ENCODE measurements around the gene PPT1. TPM values are rescaled to one million over a fixed set of nuclear protein-coding genes. Genes with fewer than 3 reads are reported as not detected.

Gene PPT1
- total and polyA plus RNA-seq, 2 of the 13 experiments (the other 11 are each of a cell fraction or from before 2014, with no cell fraction given), result 129 TPM

DNA sequence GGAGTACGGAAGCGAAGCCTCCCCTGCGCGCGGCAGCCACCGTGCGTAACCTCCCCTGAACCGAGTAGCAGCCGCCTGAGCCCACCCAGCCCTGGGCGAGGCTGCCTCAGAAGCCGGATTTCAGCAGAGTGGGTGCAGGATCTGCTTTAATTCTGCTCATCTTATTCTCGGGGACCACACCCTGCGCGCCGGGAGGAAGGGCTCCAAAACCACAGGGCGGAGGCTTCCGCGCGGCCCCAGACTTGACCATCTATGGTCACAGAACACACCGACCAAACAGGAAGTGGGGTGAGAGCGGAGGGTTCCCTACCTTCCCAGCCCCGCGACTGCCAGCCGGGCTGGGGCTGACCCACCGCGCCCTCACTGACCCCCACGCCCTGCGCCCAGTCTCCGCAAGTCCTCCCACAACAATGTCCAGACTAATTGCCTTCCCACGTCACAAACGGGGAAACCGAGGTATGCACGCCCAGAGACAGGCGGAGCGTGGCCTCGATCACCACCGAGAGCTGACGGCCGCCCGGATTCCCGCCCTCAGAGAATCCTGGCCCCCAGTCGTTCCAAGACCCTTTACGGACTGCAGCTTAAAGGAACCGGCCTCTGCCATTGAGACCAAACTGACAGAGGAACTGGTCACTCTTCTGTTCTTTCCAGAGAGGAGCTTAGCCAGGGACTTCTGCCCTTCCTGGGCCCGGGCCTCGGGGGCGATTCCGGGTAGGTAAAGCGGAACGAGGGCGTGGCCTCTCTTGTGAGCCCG lies 57.1 kb downstream of the PPT1 start (continued):
- TF ChIP-seq TBX2 (CRISPR knock-in tag; IDR thresholded peaks at IDR 0.05; ENCODE audit: borderline replicate concordance) (no peak; the same call in none of the 2 replicates), ARHGAP35 (CRISPR knock-in tag; IDR thresholded peaks at IDR 0.05; ENCODE audit: borderline replicate concordance) (peak; percentile 26; the same call in 1 of the 2 replicates), ZNF30 (CRISPR knock-in tag; IDR thresholded peaks at IDR 0.05) (no peak), PITX1 (CRISPR knock-in tag; IDR thresholded peaks at IDR 0.05) (peak; percentile 23; the same call in 1 of the 2 replicates), SMAD9 (CRISPR knock-in tag; IDR thresholded peaks at IDR 0.05) (no peak), ZNF549 (CRISPR knock-in tag; IDR thresholded peaks at IDR 0.05) (no peak; the same call in 1 of the 2 replicates), HCFC1 (IDR thresholded peaks at IDR 0.05; ENCODE audit: low read depth, low read length) (no peak; the same call in 1 of the 2 replicates), KLF13 (CRISPR knock-in tag; IDR thresholded peaks at IDR 0.05) (no peak), ZNF337 (CRISPR knock-in tag; IDR thresholded peaks at IDR 0.05; ENCODE audit: borderline replicate concordance, low read depth) (peak; percentile 80), ZNF724P (CRISPR knock-in tag; IDR thresholded peaks at IDR 0.05; ENCODE audit: borderline replicate concordance) (no peak), CREM (IDR thresholded peaks at IDR 0.05) (0 out of 2 replicates have a peak, but pooled peaks have one; percentile 25), CREM (CRISPR knock-in tag; IDR thresholded peaks at IDR 0.05) (no peak), ZFX (CRISPR knock-in tag; IDR thresholded peaks at IDR 0.05; ENCODE audit: low read depth) (peak; percentile 93)
- TF ChIP-seq, protein P1, sequence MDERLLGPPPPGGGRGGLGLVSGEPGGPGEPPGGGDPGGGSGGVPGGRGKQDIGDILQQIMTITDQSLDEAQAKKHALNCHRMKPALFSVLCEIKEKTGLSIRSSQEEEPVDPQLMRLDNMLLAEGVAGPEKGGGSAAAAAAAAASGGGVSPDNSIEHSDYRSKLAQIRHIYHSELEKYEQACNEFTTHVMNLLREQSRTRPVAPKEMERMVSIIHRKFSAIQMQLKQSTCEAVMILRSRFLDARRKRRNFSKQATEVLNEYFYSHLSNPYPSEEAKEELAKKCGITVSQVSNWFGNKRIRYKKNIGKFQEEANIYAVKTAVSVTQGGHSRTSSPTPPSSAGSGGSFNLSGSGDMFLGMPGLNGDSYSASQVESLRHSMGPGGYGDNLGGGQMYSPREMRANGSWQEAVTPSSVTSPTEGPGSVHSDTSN (CRISPR knock-in tag; IDR thresholded peaks at IDR 0.05), result no peak
- TF ChIP-seq, protein P2, sequence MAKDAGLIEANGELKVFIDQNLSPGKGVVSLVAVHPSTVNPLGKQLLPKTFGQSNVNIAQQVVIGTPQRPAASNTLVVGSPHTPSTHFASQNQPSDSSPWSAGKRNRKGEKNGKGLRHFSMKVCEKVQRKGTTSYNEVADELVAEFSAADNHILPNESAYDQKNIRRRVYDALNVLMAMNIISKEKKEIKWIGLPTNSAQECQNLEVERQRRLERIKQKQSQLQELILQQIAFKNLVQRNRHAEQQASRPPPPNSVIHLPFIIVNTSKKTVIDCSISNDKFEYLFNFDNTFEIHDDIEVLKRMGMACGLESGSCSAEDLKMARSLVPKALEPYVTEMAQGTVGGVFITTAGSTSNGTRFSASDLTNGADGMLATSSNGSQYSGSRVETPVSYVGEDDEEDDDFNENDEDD (CRISPR knock-in tag; IDR thresholded peaks at IDR 0.05; ENCODE audit: borderline replicate concordance), result no peak; the same call in 1 of the 2 replicates
- TF ChIP-seq, protein P3, sequence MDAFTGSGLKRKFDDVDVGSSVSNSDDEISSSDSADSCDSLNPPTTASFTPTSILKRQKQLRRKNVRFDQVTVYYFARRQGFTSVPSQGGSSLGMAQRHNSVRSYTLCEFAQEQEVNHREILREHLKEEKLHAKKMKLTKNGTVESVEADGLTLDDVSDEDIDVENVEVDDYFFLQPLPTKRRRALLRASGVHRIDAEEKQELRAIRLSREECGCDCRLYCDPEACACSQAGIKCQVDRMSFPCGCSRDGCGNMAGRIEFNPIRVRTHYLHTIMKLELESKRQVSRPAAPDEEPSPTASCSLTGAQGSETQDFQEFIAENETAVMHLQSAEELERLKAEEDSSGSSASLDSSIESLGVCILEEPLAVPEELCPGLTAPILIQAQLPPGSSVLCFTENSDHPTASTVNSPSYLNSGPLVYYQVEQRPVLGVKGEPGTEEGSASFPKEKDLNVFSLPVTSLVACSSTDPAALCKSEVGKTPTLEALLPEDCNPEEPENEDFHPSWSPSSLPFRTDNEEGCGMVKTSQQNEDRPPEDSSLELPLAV (CRISPR knock-in tag; conservative IDR thresholded peaks at IDR 0.05; ENCODE audit: low read depth), result no peak
- TF ChIP-seq, protein P4, sequence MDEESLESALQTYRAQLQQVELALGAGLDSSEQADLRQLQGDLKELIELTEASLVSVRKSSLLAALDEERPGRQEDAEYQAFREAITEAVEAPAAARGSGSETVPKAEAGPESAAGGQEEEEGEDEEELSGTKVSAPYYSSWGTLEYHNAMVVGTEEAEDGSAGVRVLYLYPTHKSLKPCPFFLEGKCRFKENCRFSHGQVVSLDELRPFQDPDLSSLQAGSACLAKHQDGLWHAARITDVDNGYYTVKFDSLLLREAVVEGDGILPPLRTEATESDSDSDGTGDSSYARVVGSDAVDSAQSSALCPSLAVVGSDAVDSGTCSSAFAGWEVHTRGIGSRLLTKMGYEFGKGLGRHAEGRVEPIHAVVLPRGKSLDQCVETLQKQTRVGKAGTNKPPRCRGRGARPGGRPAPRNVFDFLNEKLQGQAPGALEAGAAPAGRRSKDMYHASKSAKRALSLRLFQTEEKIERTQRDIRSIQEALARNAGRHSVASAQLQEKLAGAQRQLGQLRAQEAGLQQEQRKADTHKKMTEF (CRISPR knock-in tag; IDR thresholded peaks at IDR 0.05), result peak; percentile 41; the same call in 1 of the 2 replicates
- TF ChIP-seq, protein P5, sequence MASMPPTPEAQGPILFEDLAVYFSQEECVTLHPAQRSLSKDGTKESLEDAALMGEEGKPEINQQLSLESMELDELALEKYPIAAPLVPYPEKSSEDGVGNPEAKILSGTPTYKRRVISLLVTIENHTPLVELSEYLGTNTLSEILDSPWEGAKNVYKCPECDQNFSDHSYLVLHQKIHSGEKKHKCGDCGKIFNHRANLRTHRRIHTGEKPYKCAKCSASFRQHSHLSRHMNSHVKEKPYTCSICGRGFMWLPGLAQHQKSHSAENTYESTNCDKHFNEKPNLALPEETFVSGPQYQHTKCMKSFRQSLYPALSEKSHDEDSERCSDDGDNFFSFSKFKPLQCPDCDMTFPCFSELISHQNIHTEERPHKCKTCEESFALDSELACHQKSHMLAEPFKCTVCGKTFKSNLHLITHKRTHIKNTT (CRISPR knock-in tag; IDR thresholded peaks at IDR 0.05), result no peak
- TF ChIP-seq, protein P6, sequence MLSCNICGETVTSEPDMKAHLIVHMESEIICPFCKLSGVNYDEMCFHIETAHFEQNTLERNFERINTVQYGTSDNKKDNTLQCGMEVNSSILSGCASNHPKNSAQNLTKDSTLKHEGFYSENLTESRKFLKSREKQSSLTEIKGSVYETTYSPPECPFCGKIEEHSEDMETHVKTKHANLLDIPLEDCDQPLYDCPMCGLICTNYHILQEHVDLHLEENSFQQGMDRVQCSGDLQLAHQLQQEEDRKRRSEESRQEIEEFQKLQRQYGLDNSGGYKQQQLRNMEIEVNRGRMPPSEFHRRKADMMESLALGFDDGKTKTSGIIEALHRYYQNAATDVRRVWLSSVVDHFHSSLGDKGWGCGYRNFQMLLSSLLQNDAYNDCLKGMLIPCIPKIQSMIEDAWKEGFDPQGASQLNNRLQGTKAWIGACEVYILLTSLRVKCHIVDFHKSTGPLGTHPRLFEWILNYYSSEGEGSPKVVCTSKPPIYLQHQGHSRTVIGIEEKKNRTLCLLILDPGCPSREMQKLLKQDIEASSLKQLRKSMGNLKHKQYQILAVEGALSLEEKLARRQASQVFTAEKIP (CRISPR knock-in tag; IDR thresholded peaks at IDR 0.05; ENCODE audit: borderline replicate concordance), result no peak
